GM23338 (cell line): ENCODE data around the gene ANKRD34B. TPM values are rescaled to one million over a fixed set of nuclear protein-coding genes. Genes with fewer than 3 reads are reported as not detected.

Source experiments
- ATAC-seq: fragments of 200-7000 bp; cut with Tn5 transposase; 3 replicates; pipeline ENCODE4 v1.9.1; 2020
- DNase-seq: peaks from one replicate; pipeline ENCODE4 v3.0.0-alpha.2; 2015; ENCODE audit warnings: low spot score
- H2AFZ ChIP-seq: fragments of 200-600 bp; sonication (generic); 2 replicates; pipeline ENCODE4 v1.8.0; 2016; ENCODE audit warnings: antibody characterized with exemption, mild to moderate bottlenecking, moderate library complexity
- H3F3A ChIP-seq: fragments of 200-600 bp; sonication (generic); replicated peaks from 2 replicates; pipeline ENCODE4 v1.8.0; 2017; ENCODE audit warnings: antibody characterized with exemption, mixed run types, low read depth
- H3K27ac ChIP-seq: fragments of 200-600 bp; sonication (generic); 2 replicates; pipeline ENCODE4 v1.6.1; 2016; ENCODE audit warnings: low read depth
- H3K27me3 ChIP-seq: fragments of 200-600 bp; sonication (generic); 2 replicates; pipeline ENCODE4 v1.8.0; 2016; ENCODE audit warnings: mild to moderate bottlenecking, mixed run types, moderate library complexity; ENCODE audit not compliant: insufficient read depth
- H3K36me3 ChIP-seq: fragments of 200-600 bp; sonication (generic); 2 replicates; pipeline ENCODE4 v1.8.0; 2016; ENCODE audit warnings: mild to moderate bottlenecking; ENCODE audit not compliant: insufficient read depth
- H3K4me1 ChIP-seq: fragments of 200-600 bp; sonication (generic); 2 replicates; pipeline ENCODE4 v1.8.0; 2016; ENCODE audit warnings: mild to moderate bottlenecking, moderate library complexity; ENCODE audit not compliant: insufficient read depth
- H3K4me2 ChIP-seq: fragments of 200-600 bp; sonication (generic); 2 replicates; pipeline ENCODE4 v1.7.1; 2017; ENCODE audit warnings: mixed run types
- H3K4me3 ChIP-seq: fragments of 200-600 bp; sonication (generic); 2 replicates; pipeline ENCODE4 v1.6.1; 2016; ENCODE audit warnings: mixed run types
- H3K79me2 ChIP-seq: fragments of 200-600 bp; sonication (generic); replicated peaks from 2 replicates; pipeline ENCODE4 v1.8.0; 2017; ENCODE audit warnings: mild to moderate bottlenecking; ENCODE audit not compliant: insufficient read depth
- H3K9me2 ChIP-seq: fragments of 200-600 bp; sonication (generic); 2 replicates; pipeline ENCODE4 v1.8.0; 2017; ENCODE audit not compliant: insufficient read depth
- H4K20me1 ChIP-seq: fragments of 200-600 bp; sonication (generic); replicated peaks from 2 replicates; pipeline ENCODE4 v1.8.0; 2017; ENCODE audit warnings: mild to moderate bottlenecking; ENCODE audit not compliant: insufficient read depth
- H3K27ac Mint-ChIP-seq: 2 replicates; pipeline ENCODE4 v1.8.0; 2020; ENCODE audit warnings: inconsistent platforms, mild to moderate bottlenecking, moderate library complexity, mixed read lengths
- H3K27me3 Mint-ChIP-seq: 3 replicates; pipeline ENCODE4 v1.8.0; 2022; ENCODE audit warnings: low read depth, mild to moderate bottlenecking, moderate library complexity, mixed read lengths, inconsistent platforms; ENCODE audit not compliant: insufficient read depth, poor library complexity
- H3K36me3 Mint-ChIP-seq: 3 replicates; pipeline ENCODE4 v1.8.0; 2021; ENCODE audit warnings: low read depth, mild to moderate bottlenecking, inconsistent platforms, moderate library complexity, mixed read lengths
- H3K4me1 Mint-ChIP-seq: 3 replicates; pipeline ENCODE4 v1.8.0; 2020; ENCODE audit warnings: mild to moderate bottlenecking, inconsistent platforms, mixed read lengths
- H3K4me3 Mint-ChIP-seq: 3 replicates; pipeline ENCODE4 v1.8.0; 2021; ENCODE audit warnings: moderate library complexity, mild to moderate bottlenecking, inconsistent platforms, mixed read lengths
- H3K9me3 Mint-ChIP-seq: 3 replicates; pipeline ENCODE4 v1.8.0; 2020; ENCODE audit warnings: moderate library complexity, mild to moderate bottlenecking, inconsistent platforms, mixed read lengths
- CREB1 ChIP-seq: fragments of 250-450 bp; sonication (Bioruptor Pico); IDR thresholded peaks from 2 replicates; pipeline ENCODE4 v1.5.0; 2020; ENCODE audit warnings: low read depth, mild to moderate bottlenecking, moderate library complexity
- ETS1 ChIP-seq: IDR thresholded peaks from 2 replicates; pipeline ENCODE4 v1.6.1; 2016; ENCODE audit warnings: antibody characterized with exemption
- POLR2AphosphoS5 ChIP-seq: IDR thresholded peaks from 2 replicates; pipeline ENCODE4 v1.6.1; 2016; ENCODE audit warnings: antibody characterized with exemption, low read depth
- REST ChIP-seq: IDR thresholded peaks from one replicate; pipeline ENCODE4 v1.6.1; 2018; ENCODE audit warnings: antibody characterized with exemption; ENCODE audit not compliant: unreplicated experiment
- STAT1 ChIP-seq: IDR thresholded peaks from one replicate; pipeline ENCODE4 v1.6.1; 2016; ENCODE audit warnings: antibody characterized with exemption; ENCODE audit not compliant: unreplicated experiment
- ZNF114 ChIP-seq: fragments of 250-450 bp; sonication (Bioruptor Pico); IDR thresholded peaks from 2 replicates; pipeline ENCODE4 v1.5.0; 2020; ENCODE audit warnings: mild to moderate bottlenecking, moderate library complexity
- ZNF331 ChIP-seq: fragments of 250-450 bp; sonication (Bioruptor Pico); IDR thresholded peaks from 2 replicates; pipeline ENCODE4 v1.5.0; 2020; ENCODE audit warnings: low read depth, mild to moderate bottlenecking, moderate library complexity
- ZNF462 ChIP-seq: fragments of 250-450 bp; sonication (Bioruptor Pico); IDR thresholded peaks from 2 replicates; pipeline ENCODE4 v1.5.0; 2020; ENCODE audit warnings: mild to moderate bottlenecking, moderate library complexity
- polyA plus RNA-seq: library from polyadenylated mRNA; unstranded; fragments of >200 nt; fragmentation: Nextera tagmentation; extraction: Ambion mirVana; gene quantifications from 2 replicates; pipeline ENCODE4 v1.2.1, GENCODE V29; 2016
- total RNA-seq: library from RNA; depleted of rRNA; stranded (reverse); fragments of >200 nt; shearing (Covaris generic); gene quantifications from 2 replicates; pipeline ENCODE4 v1.2.3, GENCODE V29; 2014

ANKRD34B gene
- total and polyA plus RNA-seq, 2 experiments from 2014 or later: 1.6 to 2.9 TPM

GRCh38 chr5:80607343-80607742, 37.3 kb upstream of the ANKRD34B start:
- H4K20me1 ChIP-seq: no peaks in the 10 kb centered on the region
- Mint-ChIP-seq H3K27me3 (peaks cover under 1% of the 10 kb centered on the region), H3K27ac (no peak overlapping the region), H3K9me3 (no peaks in the 10 kb centered on the region), H3K4me1 (no peaks in the 10 kb centered on the region), H3K4me3 (no peak overlapping the region), H3K36me3 (no peaks in the 10 kb centered on the region)
- H3K4me1 ChIP-seq: no peaks in the 10 kb centered on the region
- no peaks in the 10 kb centered on the region for H3F3A ChIP-seq
- no peaks in the 10 kb centered on the region for H3K79me2 ChIP-seq
- DNase-seq (no peak), ATAC-seq (no peak)
- H3K4me3 ChIP-seq: no peak overlapping the region
- H3K27me3 ChIP-seq: no peaks in the 10 kb centered on the region
- no peak overlapping the region for H3K4me2 ChIP-seq
- TF ChIP-seq POLR2AphosphoS5 (no peak), ZNF114 (no peak), ZNF462 (CRISPR knock-in tag) (no peak), REST (no peak), ETS1 (no peak), STAT1 (no peak), ZNF331 (no peak), CREB1 (CRISPR knock-in tag) (no peak)
- H3K36me3 ChIP-seq: no peaks in the 10 kb centered on the region
- no peak overlapping the region for H3K27ac ChIP-seq
- H3K9me2 ChIP-seq: no peaks in the 10 kb centered on the region; the same call in 1 of the 2 replicates
- no peak overlapping the region for H2AFZ ChIP-seq
